HG03095 (cell line): ENCODE measurements around the gene FAM241B.

Experiments used
- ATAC-seq: cut with Tn5 transposase; IDR thresholded peaks from one replicate; pipeline ENCODE4 v1.9.1; 2021; ENCODE audit warnings: moderate library complexity; ENCODE audit not compliant: unreplicated experiment

The FAM241B gene

DNA sequence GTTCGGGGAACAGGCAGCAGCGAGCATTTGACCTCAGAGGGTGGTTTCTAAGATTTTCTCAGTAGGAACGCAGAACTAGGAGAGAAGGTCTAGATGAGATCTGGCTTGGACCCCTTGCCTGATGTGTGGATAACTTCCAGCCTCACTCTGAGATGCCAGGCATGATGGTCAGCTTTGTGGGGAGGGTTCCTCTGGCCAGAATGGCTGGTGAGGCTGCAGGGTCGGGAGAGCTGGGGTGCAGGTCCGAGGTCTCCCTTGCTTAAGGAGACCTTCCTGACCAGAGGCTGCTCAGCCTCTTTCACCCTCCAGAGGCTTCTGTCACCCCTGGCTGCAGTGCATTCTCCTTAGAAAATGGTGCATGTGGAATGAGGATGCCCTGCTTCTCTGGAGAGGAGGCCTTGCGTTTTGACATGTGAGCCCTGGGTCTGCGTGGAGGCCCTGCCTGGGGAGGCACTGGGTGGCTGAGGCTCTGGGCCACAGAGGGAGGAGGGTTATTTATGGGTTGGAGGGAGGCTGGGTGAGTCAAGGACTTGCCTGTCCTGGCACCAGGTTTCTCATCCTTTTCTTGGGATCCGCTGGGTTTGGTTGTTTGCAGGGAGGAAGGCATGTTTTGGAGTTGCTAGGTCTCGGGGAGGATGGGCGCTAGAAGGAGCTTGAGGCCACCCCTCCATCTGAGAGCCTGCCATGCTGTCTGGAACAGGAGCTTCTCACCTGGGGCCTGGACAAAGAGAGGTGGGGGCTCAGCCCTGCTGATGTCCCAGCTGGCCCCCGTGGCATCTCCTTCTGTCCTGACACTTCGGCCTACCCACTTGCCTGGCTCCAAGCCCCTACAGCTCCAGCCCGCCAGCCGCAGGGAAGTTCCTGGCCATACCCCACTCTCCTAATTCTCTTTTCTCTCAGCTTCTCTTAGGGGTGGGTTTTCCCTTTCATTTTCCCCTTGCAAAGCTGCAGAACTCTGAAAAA is 3.9 kb downstream of the FAM241B start:
- ATAC-seq = no peak

DNA sequence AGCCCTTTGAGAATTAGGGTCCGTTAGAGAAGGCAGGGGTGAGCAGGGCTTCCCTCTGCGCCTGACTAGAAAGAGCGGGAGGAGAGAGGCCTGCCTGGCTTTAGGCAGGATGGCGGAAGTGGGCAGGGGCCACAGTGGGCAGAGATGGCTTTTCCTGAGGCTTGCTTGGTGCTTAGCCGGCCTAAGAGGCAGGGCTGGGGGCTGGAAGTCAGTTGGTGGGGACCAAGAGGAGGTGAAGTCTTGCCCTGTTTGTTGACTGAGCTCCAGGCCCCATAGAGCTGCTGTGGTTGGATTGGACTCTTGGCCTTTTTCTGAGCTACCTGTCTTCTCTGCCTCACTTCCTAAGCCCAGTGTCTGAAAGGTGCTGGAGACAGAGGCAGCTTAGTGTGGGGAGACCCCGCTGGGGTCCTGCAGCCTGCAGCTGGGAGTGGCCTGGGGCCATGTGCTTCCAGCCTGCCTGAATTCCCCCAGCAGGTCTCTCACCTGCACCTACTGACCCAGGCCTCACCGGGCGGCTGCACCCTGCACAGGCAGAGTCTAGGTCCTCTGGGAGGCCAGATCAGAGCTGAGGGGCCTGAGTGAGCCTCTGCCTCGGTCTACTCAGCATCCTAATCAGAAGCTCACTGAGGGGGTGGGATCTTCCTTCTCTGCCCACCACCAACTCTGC is 4.8 kb downstream of the FAM241B start:
- no peak for ATAC-seq

DNA sequence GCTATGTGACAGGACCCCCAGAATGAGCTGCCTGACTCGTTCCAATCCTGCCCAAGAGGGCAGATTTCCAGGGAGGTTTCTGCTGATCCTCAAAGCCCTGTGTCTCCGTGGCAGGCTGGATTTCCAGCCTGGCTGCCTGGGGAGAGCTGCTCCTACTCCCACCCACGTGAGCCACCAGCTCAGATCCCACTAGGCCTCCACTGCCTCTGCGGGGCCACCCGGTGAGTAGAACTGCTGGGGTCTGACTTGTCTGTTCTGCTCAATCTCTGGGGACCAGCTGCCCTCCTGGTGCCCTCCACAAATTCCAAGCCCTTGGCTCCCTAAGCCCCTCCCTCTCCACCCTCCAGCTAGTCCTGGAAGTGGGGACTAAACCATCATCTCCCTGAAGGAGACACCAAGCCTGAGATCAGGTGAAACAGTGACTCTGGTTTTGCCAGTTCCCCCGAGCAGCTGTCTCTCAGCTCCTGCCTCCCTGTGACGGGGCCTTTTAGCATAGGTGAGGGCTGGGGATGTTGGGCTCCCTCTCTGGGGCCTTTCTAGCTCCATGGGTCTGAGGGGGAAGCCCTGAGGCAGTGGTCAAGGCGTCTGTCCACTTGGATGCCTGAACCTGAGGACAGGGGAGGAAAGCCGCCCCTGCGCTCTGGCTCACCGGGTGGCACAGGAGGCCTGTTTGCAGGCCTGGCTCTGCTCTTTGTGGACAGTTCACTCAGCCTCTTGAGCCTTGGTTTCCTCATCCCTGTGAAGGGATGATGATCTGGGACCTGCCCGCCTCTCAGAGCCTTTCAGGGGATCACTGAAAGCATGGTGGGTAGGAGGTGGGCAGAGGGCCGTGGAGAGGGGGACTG is 5.6 kb downstream of the FAM241B start:
- ATAC-seq = no peak

DNA sequence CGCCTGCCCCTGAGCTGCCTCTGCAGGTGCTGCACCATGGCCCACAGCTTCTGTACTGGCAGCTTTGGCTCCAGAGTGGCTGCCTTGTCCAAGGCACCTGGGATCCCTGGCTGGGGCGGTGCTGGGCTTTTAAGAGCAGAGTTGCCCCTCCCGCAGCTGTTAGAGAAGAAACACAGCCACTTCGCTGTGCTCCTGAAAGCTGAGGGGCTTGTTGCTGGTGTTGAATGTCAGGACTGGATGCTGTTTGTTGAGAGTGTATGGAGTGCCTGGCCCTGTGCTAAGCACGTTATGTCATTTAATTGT is 6.2 kb downstream of the FAM241B start:
- ATAC-seq = no peak

DNA sequence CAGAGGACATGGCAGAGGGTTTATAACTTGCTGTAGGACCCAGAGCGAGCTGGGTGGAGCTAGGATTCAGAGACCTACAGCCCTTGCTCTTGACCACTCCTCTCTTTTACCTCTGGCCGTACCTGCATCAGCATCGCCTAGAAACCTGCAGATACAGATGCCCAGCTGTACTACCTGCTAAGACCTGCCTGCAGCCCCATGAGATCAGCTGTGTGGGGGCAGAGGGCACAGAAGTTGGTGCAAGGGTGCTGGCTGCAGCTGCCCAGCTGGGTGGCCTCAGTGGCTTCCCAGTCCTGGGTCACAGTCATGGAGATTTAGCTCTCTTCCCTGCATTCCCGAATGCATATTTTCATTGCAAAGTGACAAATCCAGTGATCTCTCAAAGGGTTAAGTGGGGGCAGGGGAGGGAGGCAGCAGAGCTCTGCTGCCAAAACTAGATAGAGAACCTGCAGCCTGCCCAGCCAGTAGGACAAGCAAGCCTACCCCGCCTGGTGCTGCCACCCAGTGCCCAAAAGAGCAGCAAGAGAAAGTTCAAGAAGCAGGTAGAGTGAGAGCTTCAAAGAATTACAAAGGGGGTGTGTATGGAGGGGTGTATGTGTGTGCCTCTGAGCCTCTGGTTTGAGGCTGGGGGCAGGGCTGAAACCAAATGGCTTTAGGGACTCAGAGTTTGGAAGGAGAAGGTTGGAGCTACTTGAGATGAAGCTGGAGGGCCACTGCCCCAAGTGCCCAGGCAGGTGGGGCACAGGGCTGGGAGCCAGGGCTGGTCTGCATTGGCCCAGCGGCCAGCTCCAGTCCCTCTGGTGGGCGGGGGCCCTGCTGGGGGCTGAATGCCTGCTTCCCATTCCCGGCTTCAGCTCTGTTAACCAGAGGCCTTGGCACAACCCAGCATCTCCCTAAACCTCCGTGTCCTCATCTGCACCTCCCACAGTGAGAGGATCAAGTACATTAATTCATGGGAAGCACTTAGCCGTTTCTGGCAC is 6.9 kb downstream of the FAM241B start:
- no peak for ATAC-seq

DNA sequence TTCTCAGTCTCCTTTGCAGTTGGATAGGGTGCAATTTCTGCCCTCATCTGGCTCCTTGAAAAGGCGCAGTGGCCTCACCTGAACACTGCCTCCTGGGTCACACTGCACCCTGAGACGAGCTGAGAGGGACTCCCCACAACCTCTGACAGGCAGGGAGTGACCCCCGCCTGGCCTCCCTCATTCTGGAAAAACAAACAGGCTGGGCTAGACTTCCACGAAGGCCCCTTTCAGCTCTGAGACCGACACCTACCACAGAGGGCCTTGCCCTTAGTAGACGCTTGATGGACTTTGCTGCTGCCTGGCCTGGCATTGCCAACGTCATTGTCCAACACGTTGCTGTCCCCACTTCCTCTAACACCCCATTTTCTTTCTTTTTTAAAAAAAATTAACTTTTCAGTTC is 8.6 kb downstream of the FAM241B start:
- ATAC-seq = no peak

DNA sequence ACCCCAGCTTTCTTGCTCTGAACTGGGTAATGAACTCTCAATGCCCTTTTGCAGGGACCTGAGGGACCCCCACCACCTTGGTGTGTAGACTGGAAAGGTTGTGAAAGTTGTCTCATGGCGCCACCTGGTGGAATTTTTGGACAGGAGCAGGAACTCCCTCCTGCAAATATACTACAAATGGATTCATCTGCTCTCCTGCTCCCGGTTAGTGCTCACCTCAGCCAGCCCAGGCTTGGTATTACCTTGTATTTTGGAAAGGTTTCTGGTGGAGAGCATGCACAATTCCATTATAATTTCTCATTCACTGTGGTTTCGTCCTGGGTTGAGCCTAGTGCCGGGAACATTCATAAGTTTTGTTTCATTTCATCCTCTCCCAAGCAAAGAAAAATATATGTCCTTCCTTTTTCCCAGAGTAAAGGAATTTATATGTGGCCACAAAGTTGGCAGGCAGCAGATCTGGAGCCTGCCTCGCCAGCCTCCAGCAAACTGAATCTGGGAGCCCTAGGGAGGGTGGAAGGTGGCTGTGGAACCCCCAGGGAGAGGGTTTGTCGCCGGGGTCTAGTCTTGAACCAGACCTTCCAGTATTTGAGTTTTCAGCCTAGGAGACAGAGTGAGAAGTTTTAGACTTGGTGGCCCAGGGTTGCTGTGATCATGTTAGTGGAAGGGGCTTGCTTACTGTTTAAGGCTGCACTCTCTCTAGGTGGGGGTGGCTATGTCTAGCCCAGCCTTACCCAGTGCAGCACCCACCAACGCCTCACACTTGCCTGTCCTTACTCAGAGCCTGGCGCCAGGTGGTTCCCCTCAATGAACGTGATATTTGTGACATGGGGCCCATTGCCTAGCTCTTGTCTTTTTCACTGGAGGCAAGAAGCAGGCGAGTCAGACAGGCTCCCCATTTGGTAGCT is 9.5 kb downstream of the FAM241B start:
- ATAC-seq = no peak

DNA sequence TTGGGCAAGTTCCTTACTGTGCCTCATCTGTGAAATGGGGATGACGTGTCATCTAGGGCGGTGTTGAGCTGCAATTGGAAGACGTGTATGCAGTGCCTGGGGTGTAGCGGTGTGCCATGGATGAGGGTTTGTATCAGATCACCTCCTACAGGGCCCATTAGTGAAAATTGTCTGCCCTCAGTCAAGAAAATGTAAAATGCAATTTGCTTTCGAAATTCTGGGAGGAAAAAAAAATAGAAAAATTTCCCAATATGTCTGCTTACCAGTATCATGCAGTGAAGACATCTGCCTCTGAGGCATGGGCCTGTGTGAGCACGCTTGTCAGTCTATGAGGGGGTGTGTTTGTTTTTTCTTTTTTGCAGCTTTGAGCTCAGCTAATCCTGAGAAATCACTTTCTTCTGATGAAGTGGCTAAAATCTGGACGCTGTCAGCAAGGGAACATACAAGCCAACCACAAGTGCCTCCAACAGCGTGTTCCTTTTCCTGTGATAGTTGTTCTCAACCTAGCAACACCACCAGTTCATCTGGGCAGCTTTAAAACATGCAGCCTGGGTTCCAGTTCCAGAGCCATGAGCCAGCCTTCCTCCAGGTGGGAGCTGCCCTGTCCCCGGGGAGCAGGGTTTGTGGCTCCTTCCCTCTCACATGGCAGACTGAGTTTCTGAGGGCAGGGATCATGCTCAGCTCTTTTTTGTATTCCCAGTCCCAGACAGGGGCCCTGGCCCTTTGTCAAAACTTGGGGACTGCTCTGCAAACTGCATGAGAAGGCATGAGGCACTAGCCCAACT is 10.3 kb downstream of the FAM241B start:
- no peak for ATAC-seq

DNA sequence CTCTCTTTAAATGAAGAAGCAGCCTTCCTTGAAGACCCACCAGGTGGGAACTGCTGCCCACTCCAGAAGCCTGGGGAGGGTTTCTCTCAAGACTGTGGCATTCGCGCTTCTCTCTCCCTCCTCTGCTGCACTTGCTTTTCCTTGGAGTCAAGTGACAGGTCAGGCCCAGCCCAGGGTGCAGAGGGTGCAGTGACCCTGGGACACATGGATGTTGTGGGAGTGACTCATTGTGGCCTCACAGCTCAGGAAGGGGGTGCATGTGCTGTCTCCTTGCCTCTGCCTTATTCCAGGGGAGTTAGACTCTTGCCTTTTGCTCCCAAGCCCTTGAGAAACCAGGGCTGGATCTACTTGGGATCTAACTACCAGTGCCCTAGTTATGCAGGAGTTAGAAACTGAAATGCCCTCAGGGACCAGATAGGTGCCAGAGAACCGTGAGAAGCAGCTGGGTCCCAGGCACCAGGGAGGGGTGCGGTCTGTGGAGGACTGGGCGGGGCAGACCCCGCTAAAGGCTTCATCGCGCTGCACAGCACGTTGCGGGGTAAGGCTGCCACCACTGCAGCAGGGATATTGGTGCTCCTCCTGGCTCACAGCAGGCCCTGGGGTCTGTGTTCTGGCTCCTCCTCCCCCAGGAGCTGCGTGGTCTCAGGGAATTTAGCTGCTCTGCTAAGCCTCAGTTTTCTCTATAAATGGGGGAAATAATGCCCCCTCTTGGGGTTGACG is 11.4 kb downstream of the FAM241B start:
- ATAC-seq = no peak

DNA sequence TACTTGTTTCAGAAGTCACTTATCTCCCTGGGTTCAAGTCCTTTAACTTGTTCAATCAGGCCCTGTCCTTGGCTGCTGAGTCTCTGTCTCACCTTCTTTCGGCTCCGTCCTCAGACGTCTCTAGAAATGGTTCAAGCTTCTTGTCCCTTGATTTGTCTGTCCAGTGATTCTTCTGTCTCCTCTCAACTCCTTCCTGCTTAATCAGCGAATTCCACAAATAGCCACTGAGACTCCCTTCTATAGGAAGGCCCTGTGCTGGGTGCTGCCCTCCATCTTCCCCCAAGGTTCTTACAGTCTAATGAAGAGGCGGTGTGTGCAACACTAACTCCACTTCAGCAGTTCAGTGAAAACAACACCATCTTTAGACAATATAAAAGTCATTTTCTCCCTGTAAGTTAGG is 12.7 kb downstream of the FAM241B start:
- ATAC-seq = no peak

DNA sequence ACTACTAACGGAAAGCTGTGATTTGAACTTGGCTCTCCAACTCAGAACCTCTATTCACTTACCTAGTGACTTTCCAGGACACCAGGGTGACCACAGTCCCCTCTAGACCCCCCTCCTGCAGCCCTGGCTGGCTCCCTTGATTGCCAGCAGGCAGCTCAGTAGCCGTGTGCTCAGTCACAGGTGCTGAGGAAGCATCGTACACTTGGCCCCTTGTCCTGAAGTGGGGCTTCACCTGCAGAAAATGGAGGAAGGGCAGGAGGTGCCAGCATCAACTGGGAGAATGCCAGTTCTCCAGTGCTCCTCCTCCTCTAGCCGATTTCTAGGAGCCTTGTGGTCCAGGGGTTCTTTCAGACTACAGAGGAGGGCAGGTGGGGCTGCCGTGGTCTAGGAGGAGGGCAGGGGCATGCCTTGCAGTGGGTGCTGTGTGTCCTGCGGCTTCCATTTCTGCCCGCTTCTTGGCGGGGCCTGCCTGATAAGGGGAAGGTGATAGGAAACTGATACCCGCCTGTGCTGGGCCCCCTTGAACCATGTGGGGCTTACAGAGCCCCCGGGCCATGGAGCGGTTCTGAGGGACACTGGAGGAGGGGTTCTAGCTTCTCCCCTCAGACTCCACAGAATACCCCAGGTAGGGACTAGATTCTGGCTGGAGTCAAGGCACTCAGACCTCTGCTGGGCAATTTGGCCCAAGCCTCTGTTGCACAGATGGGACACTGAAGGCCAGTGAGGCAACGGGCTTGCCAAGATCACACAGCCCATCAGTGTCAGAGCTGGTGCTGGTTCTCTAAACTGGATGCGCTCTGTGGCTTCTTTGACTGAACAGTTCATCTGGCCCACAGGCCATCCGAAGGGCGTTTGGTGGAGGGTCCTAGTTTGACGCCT is 14.0 kb downstream of the FAM241B start:
- ATAC-seq = no peak

DNA sequence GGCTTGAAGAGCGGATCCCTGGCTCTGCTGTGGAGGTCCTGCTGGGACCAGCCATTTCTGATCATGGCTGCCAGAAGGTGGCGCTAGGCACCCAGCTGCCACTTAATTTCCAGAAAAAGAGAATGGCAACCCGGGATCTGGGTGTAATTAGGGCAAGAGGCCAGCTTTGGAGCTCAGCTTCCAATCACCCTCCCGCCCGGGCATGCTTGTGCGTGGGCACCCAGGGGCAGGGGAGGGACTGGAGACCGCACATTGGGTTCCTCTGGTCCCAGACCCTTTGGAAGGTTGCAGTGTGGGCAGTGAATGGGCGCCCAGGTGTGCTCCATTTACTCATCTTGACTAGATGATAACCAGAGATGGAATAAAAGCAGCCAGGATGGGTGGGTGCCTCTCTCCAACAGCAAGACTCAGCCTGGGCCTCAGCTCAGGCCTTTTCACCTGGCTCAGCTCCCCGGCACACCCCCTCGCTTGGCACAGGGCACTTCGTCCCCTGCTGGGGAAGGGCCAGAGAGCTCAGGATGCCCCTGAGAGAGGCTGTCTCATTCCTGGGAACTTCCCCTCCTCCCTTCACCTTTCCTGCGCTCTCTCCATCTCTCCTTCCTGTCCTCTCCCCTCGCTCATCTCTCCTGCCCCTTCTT is 14.7 kb downstream of the FAM241B start:
- no peak for ATAC-seq

DNA sequence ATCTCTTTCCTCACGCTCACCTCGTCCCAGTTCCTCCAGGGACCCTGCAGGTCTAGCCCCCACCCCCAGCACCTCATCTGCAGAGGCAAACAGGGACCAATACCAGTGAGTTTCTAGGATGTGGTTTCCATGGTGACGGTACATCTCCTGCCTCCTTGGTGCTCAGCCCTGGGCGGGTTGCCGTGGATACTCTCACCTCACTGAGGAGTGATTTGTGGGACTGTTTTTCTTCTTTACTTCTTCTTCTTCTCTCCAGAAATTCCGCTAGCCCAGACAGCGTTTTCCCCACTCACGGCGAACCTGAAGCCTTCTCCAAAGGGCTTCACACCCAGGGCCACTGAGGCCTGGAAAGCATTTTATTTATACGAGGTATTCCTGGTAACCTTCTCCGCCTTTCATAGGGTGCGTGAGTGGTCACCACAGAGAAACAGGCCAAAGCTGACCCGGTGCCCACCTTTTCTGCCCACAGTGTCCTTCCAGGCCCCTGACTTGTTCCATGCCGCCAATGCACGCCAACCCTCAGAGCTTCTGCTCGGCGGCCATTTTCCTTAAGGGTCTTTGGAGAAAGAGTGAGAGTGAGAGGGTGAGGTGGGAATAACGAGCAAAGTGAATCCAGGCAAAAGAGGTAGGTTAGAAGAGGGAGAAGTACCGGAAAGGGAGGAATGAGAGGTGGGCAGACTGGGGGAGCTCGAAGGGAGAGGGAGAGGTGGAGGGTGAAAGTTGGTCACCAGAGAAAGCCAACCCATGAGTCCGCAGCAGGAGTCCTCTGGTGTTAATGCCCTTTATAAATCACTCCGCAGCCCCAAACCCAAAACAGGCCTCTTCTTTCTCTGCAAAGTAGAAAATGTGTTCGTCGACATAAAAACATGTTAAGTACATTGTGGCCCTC is 15.5 kb downstream of the FAM241B start:
- no peak for ATAC-seq

DNA sequence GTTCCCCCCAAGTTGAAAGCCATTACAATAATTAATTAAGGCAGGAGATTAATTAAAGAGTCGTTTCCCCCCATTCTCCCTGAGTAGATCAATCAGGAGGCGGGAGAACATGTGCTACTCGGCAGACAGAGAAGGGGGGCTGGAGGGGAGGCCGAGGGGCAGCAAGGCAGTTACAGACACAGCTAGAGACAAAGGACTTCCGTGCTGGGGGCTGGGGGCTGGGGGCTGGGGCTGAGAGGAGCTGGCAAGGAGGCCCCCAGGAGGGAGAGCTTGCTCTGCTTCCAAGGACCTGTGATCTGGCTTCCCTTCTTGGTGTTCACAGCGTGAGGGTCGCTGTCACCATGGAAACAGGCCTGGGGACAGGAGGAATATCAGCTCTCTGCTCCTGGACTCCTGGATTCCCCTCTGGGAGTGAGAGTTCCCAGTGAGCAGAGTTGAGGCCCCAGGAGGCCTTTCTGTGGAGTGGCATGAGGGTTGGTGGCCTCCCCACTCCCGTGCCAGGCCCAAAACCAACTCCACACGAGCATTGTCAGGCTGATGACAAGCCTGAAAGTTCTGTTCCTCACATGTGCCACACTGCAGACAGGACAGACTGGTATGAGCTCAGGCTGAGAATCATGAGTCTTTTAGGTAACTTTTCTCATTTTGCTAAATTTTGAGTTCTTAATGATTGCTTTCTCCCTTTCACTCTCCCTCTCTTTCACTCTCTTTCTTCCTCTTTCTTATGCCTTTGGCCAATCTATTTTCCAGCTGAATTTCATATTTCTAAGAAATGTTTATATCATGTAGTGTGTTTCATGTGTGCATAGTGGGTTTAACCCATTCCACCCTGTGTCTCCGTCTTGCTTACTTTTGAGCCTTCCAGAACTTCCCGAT is 16.4 kb downstream of the FAM241B start:
- ATAC-seq = no peak

DNA sequence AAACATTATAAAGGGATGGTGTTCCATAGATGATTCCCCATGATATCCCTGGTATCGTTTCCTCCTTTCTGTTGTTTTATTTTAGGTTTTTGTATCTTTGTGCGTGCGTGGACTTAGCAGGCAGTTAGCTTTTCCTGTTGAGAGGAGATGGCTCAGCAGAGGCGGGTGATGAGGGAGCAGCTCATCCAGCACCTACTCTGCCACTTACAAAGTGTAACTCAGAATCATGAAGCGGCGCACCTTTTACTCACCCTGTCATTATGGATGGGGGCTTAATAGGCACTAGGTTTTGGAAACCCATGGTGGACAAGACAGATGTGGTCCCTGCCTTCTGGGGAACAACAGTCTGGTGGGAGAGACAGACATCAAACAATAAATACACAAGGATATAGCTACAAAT is 17.1 kb downstream of the FAM241B start:
- no peak for ATAC-seq
